Measurements from ENCODE around the gene GPC5. TPM values are rescaled to one million over a fixed set of nuclear protein-coding genes. Genes with fewer than 3 reads are reported as not detected.

The GPC5 gene
- polyA plus RNA-seq, 2 of the 4 experiments (the other 2 are of a cell fraction) = not detected

- no peak for DNase-seq (ENCODE audit: low read depth in 1 of 2, low spot score in 1 of 2)
- FAIRE-seq = no peak
These were observed 404.5 kb downstream of the GPC5 start for GRCh38 chr13:91802957-91803356.

GRCh38 chr13:91804724-91805123, 406.3 kb downstream of the GPC5 start:
- ChIA-PET POLR2A (no interaction called here), CTCF (no interaction called here)
- Histone ChIP-seq H3K4me1 (no peaks in the 10 kb centered on the region), H3K4me2 (no peak overlapping the region), H3K4me3 (no peak overlapping the region), H3K9me3 (no peaks in the 10 kb centered on the region), H3K27ac (no peak overlapping the region)
- ATAC-seq (no peak), DNase-seq (ENCODE audit: low read depth in 1 of 2, low spot score in 1 of 2) (no peak), FAIRE-seq (no peak)
- 0% methylated on average over 1 of the region's 1 CpG for WGBS (ENCODE audit: missing lambda C conversion rate)
- TF ChIP-seq HOXA7 (CRISPR knock-in tag; IDR thresholded peaks at IDR 0.05) (no peak), NFE2L2 (conservative IDR thresholded peaks at IDR 0.05; ENCODE audit: low read length) (no peak), RNF2 (IDR thresholded peaks at IDR 0.05; ENCODE audit: borderline replicate concordance, low read depth) (no peak), HOXB13 (CRISPR knock-in tag; IDR thresholded peaks at IDR 0.05; ENCODE audit: low read depth) (no peak)

More at GRCh38 chr13:91802957-91803356, 404.5 kb downstream of the GPC5 start:
- no peaks in the 10 kb centered on the region for H3K4me1 ChIP-seq
- H3K4me3 ChIP-seq = no peak overlapping the region
- no peaks in the 10 kb centered on the region for H3K9me3 ChIP-seq
- H3K4me2 ChIP-seq = no peak overlapping the region
- TF ChIP-seq CBX8 (IDR thresholded peaks at IDR 0.05) = no peak
- TF ChIP-seq HOXB5 (CRISPR knock-in tag; IDR thresholded peaks at IDR 0.05) = no peak
- no peak for TF ChIP-seq JUN (IDR thresholded peaks at IDR 0.05)
- no peak for TF ChIP-seq ZSCAN20 (CRISPR knock-in tag; IDR thresholded peaks at IDR 0.05)
- TF ChIP-seq SREBF2 (IDR thresholded peaks at IDR 0.05) = no peak
- no peak for TF ChIP-seq RCOR1 (IDR thresholded peaks at IDR 0.05; ENCODE audit: low read depth, low read length)
- no peak for TF ChIP-seq HOXB13 (CRISPR knock-in tag; IDR thresholded peaks at IDR 0.05; ENCODE audit: low read depth)
- TF ChIP-seq E2F6 (IDR thresholded peaks at IDR 0.05; ENCODE audit: borderline replicate concordance, low read depth) = no peak
- TF ChIP-seq POLR2AphosphoS2 (conservative IDR thresholded peaks at IDR 0.05; ENCODE audit: low read length) = no peak
- no peak for TF ChIP-seq PHF8 (IDR thresholded peaks at IDR 0.05; ENCODE audit: borderline replicate concordance, low read depth)
- no peak for TF ChIP-seq NPAS2 (CRISPR knock-in tag; IDR thresholded peaks at IDR 0.05; ENCODE audit: borderline replicate concordance)
- TF ChIP-seq KDM1A (IDR thresholded peaks at IDR 0.05; ENCODE audit: low read depth) = no peak
- no peak for TF ChIP-seq MAZ (IDR thresholded peaks at IDR 0.05; ENCODE audit: borderline replicate concordance, low read depth, low read length)
- TF ChIP-seq CBX2 (IDR thresholded peaks at IDR 0.05; ENCODE audit: borderline replicate concordance, low read depth) = no peak
- TF ChIP-seq MAFK (IDR thresholded peaks at IDR 0.05; ENCODE audit: partially characterized antibody) = no peak
- TF ChIP-seq PBX3 (IDR thresholded peaks at IDR 0.05) = no peak
- no peak for TF ChIP-seq HEYL (CRISPR knock-in tag; IDR thresholded peaks at IDR 0.05)
- no peak for TF ChIP-seq JUNB (IDR thresholded peaks at IDR 0.05)
- H3K27ac ChIP-seq = no peak overlapping the region
- ChIA-PET POLR2A (no interaction called here), CTCF (no interaction called here)
- no peak for ATAC-seq

- ATAC-seq (no peak), DNase-seq (ENCODE audit: low read depth in 1 of 2, low spot score in 1 of 2) (no peak), FAIRE-seq (no peak)
- 0% methylated on average over 1 of the region's 1 CpG for whole genome bisulfite sequencing (ENCODE audit: missing lambda C conversion rate)
- ChIA-PET CTCF (no interaction called here), POLR2A (no interaction called here)
- H3K9me3 ChIP-seq = no peaks in the 10 kb centered on the region
- no peak overlapping the region for H3K4me2 ChIP-seq
- no peak overlapping the region for H3K4me3 ChIP-seq
- no peak overlapping the region for H3K27ac ChIP-seq
- H3K4me1 ChIP-seq = no peaks in the 10 kb centered on the region
- TF ChIP-seq E2F6 (IDR thresholded peaks at IDR 0.05; ENCODE audit: borderline replicate concordance, low read depth) = no peak
- no peak for TF ChIP-seq REST (IDR thresholded peaks at IDR 0.05)
- TF ChIP-seq EHF (CRISPR knock-in tag; IDR thresholded peaks at IDR 0.05) = no peak
- TF ChIP-seq CBX8 (IDR thresholded peaks at IDR 0.05) = no peak
- TF ChIP-seq CHD4 (IDR thresholded peaks at IDR 0.05; ENCODE audit: borderline replicate concordance) = no peak
- no peak for TF ChIP-seq POLR2A (IDR thresholded peaks at IDR 0.05; ENCODE audit: low read length)
- no peak for TF ChIP-seq USF2 (IDR thresholded peaks at IDR 0.05)
- no peak for TF ChIP-seq HEYL (CRISPR knock-in tag; IDR thresholded peaks at IDR 0.05)
- TF ChIP-seq CEBPB (IDR thresholded peaks at IDR 0.05) = no peak
- TF ChIP-seq BCL3 (IDR thresholded peaks at IDR 0.05) = no peak
- no peak for TF ChIP-seq KDM1A (IDR thresholded peaks at IDR 0.05; ENCODE audit: low read depth)
- TF ChIP-seq JUN (IDR thresholded peaks at IDR 0.05) = no peak
These were observed 407.2 kb downstream of the GPC5 start for GRCh38 chr13:91805605-91806004.

All from A549 (cell line).